Measurements from ENCODE around the gene MRPL14.
"Not testable (repeated sequence)": the region's sequence is repeated elsewhere in the genome, so short reads cannot be mapped to it uniquely, and the experiment has no call there.

- TF ChIP-seq POLR2A, CTCF (IDR thresholded peaks at IDR 0.05): not testable (repeated sequence)
Measured at GRCh38 chr6:44091356-44091755, 35.9 kb downstream of the MRPL14 start.

Measured in adrenal gland (tissue), 5 donors.